ENCODE measurements around the gene PROX1.

The PROX1 gene

GRCh38 chr1:214018386-214019268 is 30.9 kb downstream of the PROX1 start:
- in situ Hi-C loops (cut with MboI; ENCODE audit: low sequenced_read_pairs), result no loop called here

DNA sequence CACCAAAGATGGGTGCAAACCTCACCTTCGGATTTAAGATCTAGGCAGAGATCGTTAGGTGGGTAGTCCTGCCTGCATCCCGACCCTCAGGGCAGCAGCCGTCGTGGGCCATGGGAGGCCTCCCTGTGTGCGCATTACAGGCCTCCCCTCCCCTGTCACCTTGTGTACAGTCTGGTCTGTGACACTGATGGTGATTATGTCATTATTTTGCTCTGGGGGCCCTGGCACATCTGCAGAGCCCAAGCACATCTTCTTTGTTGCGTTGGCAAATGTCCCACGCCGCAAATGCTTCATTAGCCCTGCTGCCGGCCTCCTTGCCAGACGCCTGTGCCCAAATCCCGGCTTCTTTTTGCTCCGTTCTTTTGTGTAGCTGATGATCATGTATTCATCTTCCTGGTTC is 31.7 kb downstream of the PROX1 start:
- in situ Hi-C loops (cut with MboI; ENCODE audit: low sequenced_read_pairs), result no loop called here

GRCh38 chr1:214021321-214021720 is 33.5 kb downstream of the PROX1 start:
- in situ Hi-C loops (cut with MboI; ENCODE audit: low sequenced_read_pairs), result no loop called here

DNA sequence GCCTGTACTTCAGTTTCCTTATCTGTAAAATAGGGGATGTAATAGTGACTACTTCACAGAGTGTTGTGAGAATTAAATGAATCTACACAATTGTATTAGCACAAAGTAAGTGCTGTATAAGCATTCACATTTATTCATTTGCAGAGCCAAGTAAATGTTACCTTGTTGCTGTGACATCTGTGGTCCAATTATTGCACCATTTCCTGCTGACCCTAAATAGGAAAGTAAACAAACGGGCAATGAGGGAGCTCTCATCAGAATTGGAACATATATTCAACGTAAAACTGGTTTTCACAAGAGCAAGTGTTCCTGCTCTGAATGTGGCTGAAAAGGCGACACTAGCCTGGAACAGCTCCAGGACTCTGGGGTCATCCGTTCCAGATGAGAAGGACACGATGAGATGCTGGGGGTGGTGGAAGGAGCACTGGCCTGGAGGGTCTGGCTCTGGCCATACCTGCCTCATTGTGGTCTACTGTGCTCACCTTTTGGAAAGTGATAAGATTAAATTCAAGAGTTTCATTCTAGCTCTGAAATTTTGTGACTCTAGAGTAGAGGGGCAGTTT is 34.5 kb downstream of the PROX1 start:
- in situ Hi-C loops (cut with MboI; ENCODE audit: low sequenced_read_pairs), result no loop called here

- in situ Hi-C loops (cut with MboI; ENCODE audit: low sequenced_read_pairs), result no loop called here
These were observed 35.1 kb downstream of the PROX1 start for GRCh38 chr1:214022810-214023425.

DNA sequence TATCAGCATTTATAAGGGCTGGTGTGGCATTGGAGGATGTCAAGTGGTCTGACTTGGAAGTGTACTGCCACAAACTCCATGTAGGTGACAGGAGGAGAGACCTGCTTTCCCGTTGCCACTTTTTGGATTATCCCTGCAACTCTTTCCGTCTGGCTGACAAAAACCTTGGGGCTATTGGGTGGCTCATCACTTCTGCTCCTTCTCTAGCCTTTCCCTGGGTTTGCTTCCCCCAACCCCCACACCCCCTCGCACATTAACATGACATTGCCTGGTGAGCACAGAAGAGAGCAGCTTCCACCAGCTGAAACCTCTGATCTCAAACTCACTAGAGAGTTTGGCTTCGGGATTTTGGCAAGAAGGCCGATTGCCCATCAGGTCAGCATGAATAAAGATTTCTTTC is 39.2 kb downstream of the PROX1 start:
- in situ Hi-C loops (cut with MboI; ENCODE audit: low sequenced_read_pairs), result no loop called here

DNA sequence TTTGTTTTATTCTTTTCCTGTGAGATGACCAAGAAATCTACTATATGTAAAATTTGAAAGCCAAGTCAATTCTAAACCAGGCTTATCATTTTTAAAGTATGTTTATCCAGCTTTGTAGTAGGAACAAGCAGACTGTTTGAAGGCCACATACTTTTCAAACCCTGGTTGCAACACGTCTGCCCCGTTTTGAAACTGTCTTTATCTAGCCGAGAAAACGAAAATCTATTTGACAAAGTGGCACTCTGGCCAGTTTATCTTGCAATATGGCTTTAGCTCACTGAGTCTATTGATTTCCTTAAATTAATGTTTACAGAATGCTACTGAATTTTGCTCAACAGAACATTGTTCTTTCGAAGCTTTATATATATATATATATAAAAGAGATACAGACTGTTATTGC is 39.7 kb downstream of the PROX1 start:
- in situ Hi-C loops (cut with MboI; ENCODE audit: low sequenced_read_pairs), result no loop called here

DNA sequence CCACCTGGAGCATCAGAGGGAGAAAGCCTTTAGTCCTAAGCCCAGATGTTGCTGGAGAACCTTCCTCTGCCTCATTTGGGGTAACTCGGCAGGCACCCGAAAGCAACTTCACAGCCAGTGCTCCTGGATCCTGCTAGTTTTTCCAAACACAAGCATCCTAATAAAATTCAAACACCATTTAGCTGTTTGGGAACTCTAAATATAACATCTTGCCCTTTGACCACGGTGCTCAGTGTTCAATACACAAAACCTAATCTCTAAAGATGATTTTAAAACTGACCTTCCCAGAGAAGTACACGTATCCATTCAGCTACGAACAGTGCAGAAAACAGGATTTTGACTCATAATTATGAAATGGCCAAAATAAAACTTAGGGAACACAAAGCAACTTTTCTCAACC is 40.3 kb downstream of the PROX1 start:
- in situ Hi-C loops (cut with MboI; ENCODE audit: low sequenced_read_pairs), result no loop called here

- in situ Hi-C loops (cut with MboI; ENCODE audit: low sequenced_read_pairs), result no loop called here
These were observed 41.1 kb downstream of the PROX1 start for GRCh38 chr1:214028649-214029406.

DNA sequence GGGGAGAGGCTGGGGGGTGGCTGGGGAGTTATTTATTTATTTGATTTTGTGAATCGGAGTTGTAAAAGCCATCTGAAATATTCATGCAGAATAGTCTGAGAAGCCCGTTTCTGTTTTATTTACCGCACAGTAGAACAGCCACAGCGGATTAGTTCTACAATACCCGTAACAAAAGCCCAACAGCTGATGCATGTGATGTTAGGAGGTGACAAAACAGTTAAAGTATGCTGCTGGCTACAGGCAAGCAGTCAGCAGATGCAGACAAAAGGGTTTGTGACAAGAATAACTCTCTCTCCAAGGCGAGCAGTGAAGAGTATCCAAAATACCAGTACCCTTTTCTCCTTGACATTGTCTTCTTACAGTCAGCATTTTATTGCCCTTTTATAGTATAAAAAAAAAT is 42.0 kb downstream of the PROX1 start:
- in situ Hi-C loops (cut with MboI; ENCODE audit: low sequenced_read_pairs), result no loop called here

GRCh38 chr1:214031267-214031650 is 43.5 kb downstream of the PROX1 start:
- in situ Hi-C loops (cut with MboI; ENCODE audit: low sequenced_read_pairs), result no loop called here

DNA sequence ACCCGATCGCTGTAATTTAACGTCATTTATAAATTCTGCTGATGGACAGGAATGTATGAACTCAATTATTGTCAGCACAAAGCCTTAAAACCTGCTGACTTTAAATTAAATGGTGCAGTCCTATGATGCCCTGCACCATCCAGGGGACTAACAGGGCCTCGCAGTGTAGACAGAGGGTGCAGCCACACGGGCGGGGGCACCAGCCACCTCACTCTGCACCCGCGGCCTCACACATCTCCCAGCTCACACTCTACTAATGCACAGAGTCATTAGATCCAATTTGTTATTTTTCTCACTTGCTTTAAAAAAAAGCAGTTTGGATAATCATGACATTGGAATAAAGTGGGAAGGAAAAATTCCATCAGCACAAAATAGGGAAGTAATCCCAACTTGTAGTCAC is 49.7 kb downstream of the PROX1 start:
- in situ Hi-C loops (cut with MboI; ENCODE audit: low sequenced_read_pairs), result no loop called here

DNA sequence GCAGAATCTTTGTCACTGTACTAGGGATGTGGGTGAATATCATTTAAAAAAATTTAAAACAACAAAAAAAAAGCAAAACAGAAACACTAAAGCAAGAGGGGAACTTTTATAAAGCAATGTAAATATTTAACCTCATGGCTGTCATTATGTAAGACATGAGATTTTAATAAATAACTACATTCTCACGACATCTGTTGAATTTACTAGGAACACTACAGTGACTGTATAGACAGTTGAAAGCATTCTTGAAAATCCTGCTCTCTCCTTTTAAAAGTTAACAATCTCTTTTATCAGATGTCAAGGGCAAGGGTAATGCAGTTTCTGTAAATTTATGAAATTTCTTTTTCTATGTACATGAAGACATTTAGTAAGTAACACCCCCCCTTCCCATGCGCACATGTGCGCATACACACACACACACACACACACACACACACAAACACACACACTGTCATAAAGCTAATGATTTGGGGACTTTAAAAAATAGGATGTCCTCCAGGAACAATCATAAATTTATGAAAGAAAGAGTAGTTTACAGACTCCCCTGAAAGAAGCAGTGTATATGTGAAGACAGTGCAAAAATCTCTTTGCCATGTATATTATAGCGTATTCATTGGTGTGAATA is 51.7 kb downstream of the PROX1 start:
- in situ Hi-C loops (cut with MboI; ENCODE audit: low sequenced_read_pairs), result no loop called here

DNA sequence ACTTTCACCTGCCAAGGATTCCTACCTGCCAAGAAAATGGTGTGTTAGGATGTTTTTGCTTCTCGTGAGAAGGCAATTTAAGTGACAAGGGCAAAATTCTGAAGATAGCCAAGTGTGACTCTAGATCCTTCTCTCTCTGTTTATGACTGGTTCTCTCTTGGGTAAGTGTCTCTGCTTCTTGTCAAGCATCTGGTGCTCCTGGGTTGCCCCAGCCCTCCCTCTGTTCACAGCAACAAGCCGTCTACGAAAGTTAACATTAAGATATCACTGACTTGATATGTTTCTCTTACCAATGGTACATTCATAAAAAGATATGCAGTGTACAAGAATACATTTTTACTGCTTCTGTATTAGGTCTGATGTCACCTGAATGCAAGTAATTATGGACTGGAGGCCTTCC is 55.4 kb downstream of the PROX1 start:
- in situ Hi-C loops (cut with MboI; ENCODE audit: low sequenced_read_pairs), result no loop called here

- in situ Hi-C loops (cut with MboI; ENCODE audit: low sequenced_read_pairs), result no loop called here
These were observed 56.9 kb downstream of the PROX1 start for GRCh38 chr1:214044438-214045214.

DNA sequence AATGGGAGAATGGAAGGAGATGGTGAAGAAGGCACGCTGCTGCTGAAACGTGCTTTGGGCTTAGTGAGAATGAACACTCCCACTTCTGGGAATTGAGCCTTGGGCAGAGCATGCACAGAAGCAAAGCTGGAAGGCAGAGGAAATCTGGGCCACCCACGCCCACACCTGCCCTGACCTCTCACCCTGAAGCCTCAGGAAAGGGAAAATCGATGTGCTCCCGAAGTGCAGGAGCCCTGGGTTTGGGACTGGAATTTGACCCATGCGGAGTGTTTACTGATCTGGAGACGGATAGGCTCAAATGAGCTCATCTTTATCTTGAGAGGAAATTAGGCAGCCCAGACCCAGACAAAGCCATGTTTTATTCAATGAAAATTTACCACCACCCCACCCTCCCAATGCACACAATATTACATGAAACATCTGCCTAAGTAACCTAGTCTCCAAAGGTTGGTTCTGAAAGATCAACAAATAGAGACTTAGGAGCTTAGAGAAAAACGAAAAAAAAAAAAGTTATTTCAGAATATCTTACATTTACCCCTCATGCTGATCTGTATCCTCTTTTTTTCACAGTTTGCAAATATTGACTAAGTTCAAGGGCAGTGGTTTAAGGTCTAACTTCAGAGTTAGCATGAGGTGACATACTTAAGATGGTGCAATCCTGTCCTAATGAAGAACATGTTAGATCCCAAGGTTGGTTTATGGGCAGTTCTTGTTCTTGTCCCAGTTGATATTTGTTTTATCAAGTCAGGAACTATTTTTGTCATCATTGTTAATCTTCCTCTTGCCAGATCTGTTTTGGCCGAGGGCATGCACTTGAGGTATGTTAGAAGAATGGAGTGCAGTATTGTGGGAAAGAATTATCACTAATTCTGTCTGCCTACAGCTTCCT is 63.0 kb downstream of the PROX1 start:
- in situ Hi-C loops (cut with MboI; ENCODE audit: low sequenced_read_pairs), result no loop called here

GRCh38 chr1:214051786-214052185 is 64.0 kb downstream of the PROX1 start:
- in situ Hi-C loops (cut with MboI; ENCODE audit: low sequenced_read_pairs), result no loop called here

DNA sequence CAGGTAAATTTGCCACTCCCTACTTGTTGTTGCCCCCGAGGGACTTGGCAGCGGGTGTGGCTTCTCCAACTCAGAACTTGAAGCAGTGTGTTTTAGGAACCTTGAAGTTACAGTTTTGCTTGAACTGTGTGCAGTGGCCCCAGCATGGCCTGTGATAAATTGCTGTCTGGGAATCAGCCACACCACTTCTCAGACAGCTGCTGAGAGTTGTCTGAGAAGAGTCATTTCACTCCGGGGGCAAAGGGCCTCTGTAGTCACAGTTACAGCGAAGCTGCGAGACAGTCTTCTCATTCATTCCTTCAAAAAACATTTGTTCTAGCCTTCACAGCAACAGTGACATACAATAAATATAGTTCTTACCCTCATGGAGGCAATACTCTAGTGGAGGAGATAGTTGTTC is 70.3 kb downstream of the PROX1 start:
- in situ Hi-C loops (cut with MboI; ENCODE audit: low sequenced_read_pairs), result no loop called here

GRCh38 chr1:214066190-214066589 is 78.4 kb downstream of the PROX1 start:
- in situ Hi-C loops (cut with MboI; ENCODE audit: low sequenced_read_pairs), result no loop called here

Data from HL-60/S4 (cell line).